GM18868 (cell line): ENCODE data around the gene ATAD3C.
"Not testable (repeated sequence)": the region's sequence is repeated elsewhere in the genome, so short reads cannot be mapped to it uniquely, and the experiment has no call there.

ENCODE experiments used
- ATAC-seq: cut with Tn5 transposase; IDR thresholded peaks from one replicate; pipeline ENCODE4 v1.9.1; 2021; ENCODE audit warnings: mild to moderate bottlenecking, moderate library complexity; ENCODE audit not compliant: unreplicated experiment

Gene ATAD3C

GRCh38 chr1:1440262-1441001 lies 9.1 kb upstream of the ATAD3C start:
- no peak for ATAC-seq

GRCh38 chr1:1441002-1441888 lies 8.2 kb upstream of the ATAD3C start:
- no peak for ATAC-seq

GRCh38 chr1:1442069-1442770 lies 7.3 kb upstream of the ATAD3C start:
- ATAC-seq: no peak

GRCh38 chr1:1446631-1447030 lies 2.9 kb upstream of the ATAD3C start:
- ATAC-seq: not testable (repeated sequence)

- ATAC-seq: not testable (repeated sequence)
Measured at GRCh38 chr1:1450616-1451015, 1.1 kb downstream of the ATAD3C start.

GRCh38 chr1:1451696-1452364 lies 2.3 kb downstream of the ATAD3C start:
- no peak for ATAC-seq

- not testable (repeated sequence) for ATAC-seq
Measured at GRCh38 chr1:1452365-1452739, 2.9 kb downstream of the ATAD3C start.

- ATAC-seq: no peak
Measured at GRCh38 chr1:1452882-1453281, 3.4 kb downstream of the ATAD3C start.

- ATAC-seq: not testable (repeated sequence)
Measured at GRCh38 chr1:1454286-1455056, 5.0 kb downstream of the ATAD3C start.

- no peak for ATAC-seq
Measured at GRCh38 chr1:1455366-1455884, 5.9 kb downstream of the ATAD3C start.

GRCh38 chr1:1455934-1456333 lies 6.4 kb downstream of the ATAD3C start:
- not testable (repeated sequence) for ATAC-seq

- not testable (repeated sequence) for ATAC-seq
Measured at GRCh38 chr1:1456683-1457255, 7.3 kb downstream of the ATAD3C start.

- not testable (repeated sequence) for ATAC-seq
Measured at GRCh38 chr1:1459156-1459555, 9.7 kb downstream of the ATAD3C start.

- not testable (repeated sequence) for ATAC-seq
Measured at GRCh38 chr1:1459711-1460110, 10.2 kb downstream of the ATAD3C start.

- ATAC-seq: no peak
Measured at GRCh38 chr1:1460540-1461130, 11.1 kb downstream of the ATAD3C start.

GRCh38 chr1:1461721-1462317 lies 12.3 kb downstream of the ATAD3C start:
- ATAC-seq: no peak

- ATAC-seq: no peak
Measured at GRCh38 chr1:1462318-1462966, 13.0 kb downstream of the ATAD3C start.

GRCh38 chr1:1463312-1463711 lies 13.8 kb downstream of the ATAD3C start:
- no peak for ATAC-seq
